ENCODE data around the gene FARS2. TPM values are rescaled to one million over a fixed set of nuclear protein-coding genes. Genes with fewer than 3 reads are reported as not detected.

FARS2 gene
- total and polyA plus RNA-seq, 2 of the 13 experiments (the other 11 are each of a cell fraction or from before 2014, with no cell fraction given) = 15.4 to 26.0 TPM

DNA sequence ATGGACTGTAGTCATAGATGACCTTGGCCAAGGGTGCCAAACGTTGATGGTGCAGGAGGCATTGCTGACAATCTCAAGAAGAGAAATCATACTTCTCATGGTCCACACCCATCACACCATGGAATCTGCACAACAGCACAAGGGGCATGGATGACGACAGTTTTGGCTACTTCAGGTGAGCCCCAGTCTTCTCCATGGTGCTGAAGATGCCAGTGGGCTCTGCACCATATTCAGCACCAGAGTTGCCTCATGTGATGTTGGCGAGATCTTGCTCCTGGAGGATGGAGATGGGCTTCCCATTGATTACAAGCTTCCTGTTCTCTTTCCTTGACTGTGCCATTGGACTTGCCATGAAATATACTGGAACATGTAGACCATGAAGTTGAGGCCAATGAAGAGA is 556.6 kb downstream of the FARS2 start:
- no TSS peak for BruUV-seq (replicated peaks)
- H4K20me1 ChIP-seq (ENCODE audit: insufficient read depth, low read length) = no peaks in the 10 kb centered on the region
- no peaks in the 10 kb centered on the region for H3K4me1 ChIP-seq (ENCODE audit: insufficient read depth, low read length)
- H2AFZ ChIP-seq (ENCODE audit: low read length) = no peak overlapping the region
- no peaks in the 10 kb centered on the region for H3K79me2 ChIP-seq (ENCODE audit: insufficient read depth, low read length)
- ChIA-PET CTCF (ENCODE audit: low intra/inter-chr PET ratio, low total read pairs) (no interaction called here), POLR2A (no interaction called here)
- no peak for DNase-seq (ENCODE audit: low spot score)
- WGBS (ENCODE audit: low lambda C conversion rate) = 4% methylated on average over 3 of the region's 3 CpGs
- H3K4me3 ChIP-seq (replicated peaks in 1 of 3; ENCODE audit: insufficient read depth in 1 of 3, low read depth in 2 of 3, low read length in 3 of 3) = no peak overlapping the region
- no peak for FAIRE-seq
- H3K9ac ChIP-seq (ENCODE audit: insufficient read depth, low read depth, low read length) = no peak overlapping the region
- no peak for ATAC-seq
- TF ChIP-seq CREB1 (IDR thresholded peaks at IDR 0.05) (no peak), CREB1 (CRISPR knock-in tag; IDR thresholded peaks at IDR 0.05) (no peak), MXI1 (IDR thresholded peaks at IDR 0.05; ENCODE audit: borderline replicate concordance, low read depth, low read length) (no peak), ZNF263 (CRISPR knock-in tag; IDR thresholded peaks at IDR 0.05) (no peak), SOX13 (IDR thresholded peaks at IDR 0.05) (no peak), SOX13 (CRISPR knock-in tag; conservative IDR thresholded peaks at IDR 0.05 in 1 of 2, IDR thresholded peaks at IDR 0.05 in 1 of 2) (no peak), TEAD2 (CRISPR knock-in tag; IDR thresholded peaks at IDR 0.05) (no peak), REST (IDR thresholded peaks at IDR 0.05; ENCODE audit: borderline replicate concordance in 1 of 2, low read depth in 1 of 2, low read length in 2 of 2) (peak; percentile 7 to 80; a peak in 3 of 4 replicates), PLSCR1 (CRISPR knock-in tag; IDR thresholded peaks at IDR 0.05; ENCODE audit: borderline replicate concordance) (no peak), MIER2 (CRISPR knock-in tag; IDR thresholded peaks at IDR 0.05) (peak; percentile 66), ZNF124 (CRISPR knock-in tag; IDR thresholded peaks at IDR 0.05) (no peak)
- H3K36me3 ChIP-seq (replicated peaks in 1 of 2; ENCODE audit: control insufficient read depth in 1 of 2, insufficient read depth in 2 of 2, low read length in 2 of 2) = no peaks in the 10 kb centered on the region
- H3K27ac ChIP-seq (ENCODE audit: extremely low read length, insufficient read depth, low read length) = no peak overlapping the region
- intact Hi-C loops (cut with micrococcal nuclease; ENCODE audit: unreplicated experiment) = no loop called here
- no peaks in the 10 kb centered on the region for H3K9me3 ChIP-seq (ENCODE audit: low read length)
- in situ Hi-C loops (cut with HindIII; ENCODE audit: extremely low pct_ligation_motif_present, low pct_unique_long_range_greater_than_20kb) = no loop called here
- no peaks in the 10 kb centered on the region; a peak in 1 of 5 replicates for H3K27me3 ChIP-seq (ENCODE audit: control insufficient read depth in 1 of 2, insufficient read depth in 2 of 2, low read length in 2 of 2)
- no peak overlapping the region for H3K4me2 ChIP-seq (ENCODE audit: low read depth, low read length)

All from HepG2 (cell line).